GM12878 (cell line): ENCODE results near the gene DNMT1.

ENCODE experiments used
- CTCF ChIP-seq, 3 experiments: IDR thresholded peaks in 2 of 3; conservative IDR thresholded peaks in 1 of 3; 2 replicates each; pipeline ENCODE4 v1.5.1; 2011; ENCODE audit warnings: low read depth in 3 of 3, low read length in 3 of 3, mild to moderate bottlenecking in 3 of 3, control low read depth in 2 of 3, moderate library complexity in 2 of 3, inconsistent platforms in 1 of 3, mixed read lengths in 1 of 3; ENCODE audit not compliant: control insufficient read depth in 2 of 3, insufficient read depth in 1 of 3; ENCODE audit errors: extremely low read depth in 1 of 3
- EZH2 ChIP-seq: IDR thresholded peaks from 2 replicates; pipeline ENCODE4 v1.6.1; 2012; ENCODE audit warnings: low read depth, mild to moderate bottlenecking, control low read depth, inconsistent platforms, low read length, borderline replicate concordance; ENCODE audit not compliant: control insufficient read depth
- POLR2AphosphoS5 ChIP-seq: IDR thresholded peaks from 2 replicates; pipeline ENCODE4 v1.6.1; 2011; ENCODE audit warnings: mild to moderate bottlenecking, low read length, inconsistent platforms
- SP1 ChIP-seq: IDR thresholded peaks from one replicate; pipeline ENCODE4 v1.6.1; 2011; ENCODE audit warnings: low read depth, low read length
- TF ChIP-seq, protein P1 (sequence below): fragments of 450-650 bp; IDR thresholded peaks from 2 replicates; pipeline ENCODE4 v1.6.1; 2017; ENCODE audit warnings: borderline replicate concordance

GRCh38 chr19:10190026-10190425 is 4.7 kb downstream of the DNMT1 start:
- TF ChIP-seq CTCF (IDR thresholded peaks at IDR 0.05 in 2 of 3, conservative IDR thresholded peaks at IDR 0.05 in 1 of 3; ENCODE audit: control insufficient read depth in 2 of 3, extremely low read depth in 1 of 3, insufficient read depth in 1 of 3, low read depth in 3 of 3, low read length in 3 of 3), result no peak
- no peak for TF ChIP-seq POLR2AphosphoS5
- TF ChIP-seq, protein P1, sequence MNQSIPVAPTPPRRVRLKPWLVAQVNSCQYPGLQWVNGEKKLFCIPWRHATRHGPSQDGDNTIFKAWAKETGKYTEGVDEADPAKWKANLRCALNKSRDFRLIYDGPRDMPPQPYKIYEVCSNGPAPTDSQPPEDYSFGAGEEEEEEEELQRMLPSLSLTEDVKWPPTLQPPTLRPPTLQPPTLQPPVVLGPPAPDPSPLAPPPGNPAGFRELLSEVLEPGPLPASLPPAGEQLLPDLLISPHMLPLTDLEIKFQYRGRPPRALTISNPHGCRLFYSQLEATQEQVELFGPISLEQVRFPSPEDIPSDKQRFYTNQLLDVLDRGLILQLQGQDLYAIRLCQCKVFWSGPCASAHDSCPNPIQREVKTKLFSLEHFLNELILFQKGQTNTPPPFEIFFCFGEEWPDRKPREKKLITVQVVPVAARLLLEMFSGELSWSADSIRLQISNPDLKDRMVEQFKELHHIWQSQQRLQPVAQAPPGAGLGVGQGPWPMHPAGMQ, result no peak
- TF ChIP-seq SP1, result no peak
- no peak for TF ChIP-seq EZH2
